GM10248 (cell line): ENCODE results near the gene SLAMF1.
"Not testable (repeated sequence)": the region's sequence is repeated elsewhere in the genome, so short reads cannot be mapped to it uniquely, and the experiment has no call there.

ENCODE experiments used
- CTCF ChIA-PET: fragments of 300-600 bp; sonication (Branson Sonifier 250); formaldehyde crosslinking; extraction: SDS; loops from one replicate; lab custom pipeline; 2021; ENCODE audit warnings: antibody characterized with exemption; lab: Yijun Ruan, JAX
- POLR2A ChIA-PET: fragments of 350-650 bp; sonication (Branson Sonifier 250); formaldehyde crosslinking; extraction: SDS; loops from one replicate; lab custom pipeline; 2020; ENCODE audit warnings: antibody characterized with exemption; lab: Yijun Ruan, JAX
- DNase-seq: peaks from one replicate; pipeline ENCODE4 v3.0.0; 2012; ENCODE audit errors: extremely low spot score
- CTCF ChIP-seq: IDR thresholded peaks from 2 replicates; pipeline ENCODE4 v1.5.1; 2012; ENCODE audit warnings: mild to moderate bottlenecking, low read depth; ENCODE audit errors: extremely low read depth, missing control alignments, control extremely low read depth

Gene SLAMF1, protein sequence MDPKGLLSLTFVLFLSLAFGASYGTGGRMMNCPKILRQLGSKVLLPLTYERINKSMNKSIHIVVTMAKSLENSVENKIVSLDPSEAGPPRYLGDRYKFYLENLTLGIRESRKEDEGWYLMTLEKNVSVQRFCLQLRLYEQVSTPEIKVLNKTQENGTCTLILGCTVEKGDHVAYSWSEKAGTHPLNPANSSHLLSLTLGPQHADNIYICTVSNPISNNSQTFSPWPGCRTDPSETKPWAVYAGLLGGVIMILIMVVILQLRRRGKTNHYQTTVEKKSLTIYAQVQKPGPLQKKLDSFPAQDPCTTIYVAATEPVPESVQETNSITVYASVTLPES

GRCh38 chr1:160646711-160647328, at the start of gene SLAMF1:
SLAMF1 (minus strand) TSS chr1:160647044; CDS start chr1:160646945, 99 bp downstream.
- ChIA-PET POLR2A (interaction anchor here (0.6 to 1.2 kb wide), 3 partner anchors 9 to 66 kb away, joined by 3 to 6 read pairs (median 4); no protein-coding TSS in a partner anchor), CTCF (interaction anchor here (0.9 to 2.6 kb wide), 8 partner anchors 9 to 188 kb away, joined by 3 to 13 read pairs (median 4); no protein-coding TSS in a partner anchor)
- TF ChIP-seq CTCF = no peak
- no peak for DNase-seq

DNA sequence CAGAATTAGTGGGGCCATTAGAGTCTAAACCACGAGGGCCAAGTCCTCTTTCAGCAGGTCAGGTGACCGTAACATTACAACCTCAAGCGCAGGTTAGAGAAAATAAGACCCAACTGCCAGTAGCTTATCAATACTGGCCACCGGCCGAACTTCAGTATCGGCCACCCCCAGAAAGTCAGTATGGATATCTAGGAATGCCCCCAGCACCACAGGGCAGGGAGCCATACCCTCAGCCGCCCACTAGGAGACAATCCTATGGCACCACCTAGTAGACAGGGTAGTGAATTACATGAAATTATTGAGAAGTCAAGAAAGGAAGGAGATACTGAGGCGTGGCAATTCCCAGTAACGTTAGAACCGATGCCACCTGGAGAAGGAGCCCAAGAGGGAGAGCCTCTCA, 45.5 kb upstream of the SLAMF1 start:
- CTCF ChIA-PET = interaction anchor here (0.9 to 1.7 kb wide), 4 partner anchors 12 to 76 kb away, joined by 3 to 7 read pairs (median 4); no protein-coding TSS in a partner anchor
- POLR2A ChIA-PET, DNase-seq: not testable (repeated sequence)
- peak; percentile 4 for TF ChIP-seq CTCF

DNA sequence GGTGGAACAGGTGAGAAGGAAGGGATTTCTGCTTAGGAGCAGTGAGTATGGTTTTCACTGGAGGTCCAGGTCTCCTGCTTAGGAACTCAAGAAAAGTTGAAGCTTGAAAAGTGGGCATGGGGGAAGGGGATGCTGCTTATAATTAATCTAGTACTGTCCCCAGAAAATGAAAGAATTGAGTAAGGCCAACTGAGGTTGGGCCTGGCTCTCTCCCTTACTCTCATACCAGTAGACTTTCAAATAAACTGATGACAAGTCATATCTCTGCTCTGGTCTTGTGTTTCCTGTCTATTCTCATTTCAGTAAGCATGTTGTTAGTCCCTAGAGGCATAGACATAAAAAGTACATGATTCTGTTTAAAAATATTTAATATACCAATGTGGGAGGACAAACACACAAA, 38.4 kb upstream of the SLAMF1 start:
- CTCF ChIA-PET = interaction anchor here (1.0 to 8.3 kb wide), 5 partner anchors 10 to 305 kb away, joined by 4 to 64 read pairs (median 31); partner anchors contain the start of gene ITLN2
- TF ChIP-seq CTCF = no peak
- DNase-seq = no peak
- POLR2A ChIA-PET = no interaction called here

DNA sequence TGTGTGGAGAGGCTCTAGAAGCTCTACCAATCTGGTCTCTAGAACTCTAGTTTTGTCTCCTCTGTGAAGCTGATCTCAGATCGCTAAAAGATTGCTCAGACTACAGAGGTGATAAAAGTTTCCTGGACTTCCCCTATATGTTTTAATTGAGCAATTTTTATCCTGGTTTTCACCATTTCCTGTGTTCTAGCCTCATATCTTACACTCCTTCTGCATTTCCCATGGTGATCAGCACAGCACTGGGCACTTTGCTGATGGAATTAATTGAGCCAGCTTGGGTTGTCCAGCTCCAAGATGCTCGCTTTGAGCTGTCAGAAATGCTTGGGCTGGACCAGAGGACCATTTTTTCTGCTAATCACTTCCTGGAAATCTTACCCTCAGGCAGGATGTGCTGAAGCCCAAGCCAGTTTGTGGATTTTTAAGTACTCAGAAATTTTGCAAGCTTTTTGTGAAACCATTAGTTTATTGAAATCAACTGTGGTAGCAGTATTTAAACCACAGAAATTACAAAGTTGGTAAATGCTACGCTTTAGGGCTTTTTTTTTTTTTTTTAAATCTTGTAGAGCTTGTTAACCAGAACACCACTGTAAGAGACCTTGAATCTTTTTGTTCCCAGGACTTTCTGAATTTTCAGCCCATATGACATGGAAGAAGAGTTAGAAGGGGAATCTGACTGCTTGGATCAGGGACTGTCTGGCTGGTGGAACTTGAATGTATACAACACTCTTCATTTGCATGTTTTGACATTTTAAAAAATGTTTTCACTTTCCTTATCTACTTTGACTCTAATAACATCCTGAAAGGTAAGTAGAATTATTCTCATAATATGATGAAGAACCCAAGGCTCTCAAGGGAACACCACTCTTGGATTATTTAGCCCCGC, 36.4 kb upstream of the SLAMF1 start:
- no peak for TF ChIP-seq CTCF
- DNase-seq = no peak
- ChIA-PET POLR2A (interaction anchor here (0.6 kb wide), 1 partner anchor 437 kb away, joined by 3 read pairs; no protein-coding TSS in a partner anchor), CTCF (interaction anchor here (0.9 to 8.3 kb wide), 14 partner anchors 8 to 307 kb away, joined by 3 to 64 read pairs (median 4); partner anchors contain the start of gene ITLN2)

DNA sequence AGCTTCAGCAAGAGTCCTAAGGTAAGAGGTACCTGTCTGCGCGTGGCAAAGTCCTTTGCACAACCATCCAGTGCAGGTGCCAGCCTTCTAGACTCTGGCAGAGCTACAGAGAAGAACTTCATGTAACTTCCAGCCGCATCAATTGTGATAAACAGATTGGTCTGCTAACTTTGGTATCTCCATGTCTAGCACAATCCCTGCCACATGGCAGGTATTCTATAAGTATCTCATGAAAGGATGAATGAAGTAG, 35.0 kb upstream of the SLAMF1 start:
- CTCF ChIA-PET = interaction anchor here (0.8 to 8.3 kb wide), 19 partner anchors 10 to 271 kb away, joined by 3 to 64 read pairs (median 6); partner anchors contain the start of genes CD48 and ITLN2
- DNase-seq = no peak
- no peak for TF ChIP-seq CTCF
- POLR2A ChIA-PET = interaction anchor here (0.6 kb wide), 1 partner anchor 1941 kb away, joined by 3 read pairs; no protein-coding TSS in a partner anchor
